WTC11 (cell line): Measurements from ENCODE around the gene VSTM2L.

Experiments
- CTCF ChIP-seq: fragments of 200-600 bp; IDR thresholded peaks from 2 replicates; pipeline ENCODE4 v1.8.0; 2022; ENCODE audit warnings: antibody characterized with exemption
- TCF7 ChIP-seq: sonication (generic); formaldehyde crosslinking; IDR thresholded peaks from 2 replicates; pipeline ENCODE4 v1.8.0; 2022; ENCODE audit warnings: mild to moderate bottlenecking, low read depth, missing genetic modification reagents, moderate library complexity

DNA sequence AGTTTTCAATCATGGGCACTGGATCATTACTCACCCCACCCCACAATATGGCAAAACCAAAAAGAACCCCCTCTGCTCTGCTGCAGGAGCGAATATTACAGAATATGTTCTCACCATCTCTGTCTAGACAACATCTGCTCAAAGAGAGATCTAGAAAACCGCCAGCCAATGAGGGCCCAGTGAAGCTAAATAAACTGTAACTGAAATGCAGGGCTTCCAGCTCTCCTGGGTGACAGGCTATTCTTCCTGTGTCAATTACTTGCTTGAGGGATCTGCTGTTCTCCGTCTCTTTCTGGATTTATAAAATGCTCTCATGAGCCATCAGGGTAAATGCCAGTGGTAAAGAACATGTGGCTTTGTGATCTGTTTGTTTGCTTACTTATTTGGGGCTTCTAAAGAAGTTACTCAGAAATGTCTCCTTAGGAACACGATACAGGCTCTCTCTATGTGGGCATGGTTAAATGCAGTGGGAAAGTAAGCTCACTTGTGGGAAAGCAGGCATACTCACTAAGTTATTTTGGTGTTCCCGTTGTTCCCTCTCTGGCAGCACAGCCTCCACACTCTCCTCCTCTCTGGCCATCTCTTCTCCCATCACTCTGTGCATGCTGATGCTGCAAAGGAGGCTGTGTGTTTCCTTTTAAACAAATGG, 85.5 kb downstream of the VSTM2L start:
- TF ChIP-seq TCF7 (no peak), CTCF (no peak)
